DND-41 (cell line): ENCODE results near the gene STAM2.

Experiments
- CTCF ChIP-seq: IDR thresholded peaks from 2 replicates; pipeline ENCODE4 v1.5.1; 2012; ENCODE audit warnings: borderline replicate concordance, low read length, moderate library complexity, mild to moderate bottlenecking; ENCODE audit not compliant: poor library complexity, severe bottlenecking; ENCODE audit errors: extremely low read depth
- EZH2 ChIP-seq: IDR thresholded peaks from 3 replicates; pipeline ENCODE4 v1.6.1; 2012; ENCODE audit warnings: borderline replicate concordance, low read depth, mild to moderate bottlenecking, moderate library complexity, low read length, inconsistent platforms; ENCODE audit not compliant: severe bottlenecking

GRCh38 chr2:152093464-152093863, 82.1 kb downstream of the STAM2 start:
- no peak for TF ChIP-seq EZH2
- TF ChIP-seq CTCF = no peak
